Upper lobe of left lung (tissue), 6 donors: Measurements from ENCODE around the gene OR2T4. TPM values are rescaled to one million over a fixed set of nuclear protein-coding genes. Genes with fewer than 3 reads are reported as not detected.

Source experiments
- ATAC-seq, 2 donors: fragments of 200-7000 bp; cut with Tn5 transposase; one replicate each; pipeline ENCODE4 v1.9.1; 2022; ENCODE audit warnings: mild to moderate bottlenecking in 2 of 2, moderate library complexity in 2 of 2; ENCODE audit not compliant: low FRiP score in 2 of 2
- DNase-seq, 2 donors: peaks; one replicate each; pipeline ENCODE4 v3.0.0-alpha.2; 2019 to 2020
- H3K27ac ChIP-seq, 4 donors: fragments of 200-600 bp; sonication (generic); one replicate each; pipeline ENCODE4 v1.5.1; 2016 to 2019
- H3K27me3 ChIP-seq, 4 donors: fragments of 200-600 bp; sonication (generic); one replicate each; pipeline ENCODE4 v1.5.1; 2017 to 2019
- H3K36me3 ChIP-seq, 4 donors: fragments of 200-600 bp; sonication (generic); one replicate each; pipeline ENCODE4 v1.5.1; 2016 to 2019
- H3K4me1 ChIP-seq, 4 donors: fragments of 200-600 bp; sonication (generic); one replicate each; pipeline ENCODE4 v1.5.1; 2018 to 2019
- H3K4me3 ChIP-seq, 4 donors: fragments of 200-600 bp; sonication (generic); one replicate each; pipeline ENCODE4 v1.5.1; 2017 to 2019; ENCODE audit warnings: mild to moderate bottlenecking in 2 of 4, moderate library complexity in 1 of 4
- H3K9me3 ChIP-seq, 4 donors: fragments of 200-600 bp; sonication (generic); one replicate each; pipeline ENCODE4 v1.5.1; 2018 to 2019
- EP300 ChIP-seq, 4 donors: sonication (generic); formaldehyde crosslinking; IDR thresholded peaks; one replicate each; pipeline ENCODE4 v1.5.1; 2017; ENCODE audit warnings: antibody characterized with exemption in 4 of 4, control low read depth in 2 of 4
- POLR2A ChIP-seq, 4 donors: fragments of 450-650 bp; IDR thresholded peaks; one replicate each; pipeline ENCODE4 v1.5.1; 2016 to 2017; ENCODE audit warnings: antibody characterized with exemption in 4 of 4, mild to moderate bottlenecking in 2 of 4
- POLR2AphosphoS5 ChIP-seq, 2 donors: sonication (generic); formaldehyde crosslinking; IDR thresholded peaks; one replicate each; pipeline ENCODE4 v1.5.1; 2017; ENCODE audit warnings: antibody characterized with exemption in 2 of 2
- WGBS, 2 donors: methylation state at CpG; one replicate each; pipeline ENCODE4 v1.1.5; 2017 to 2018; 5-methylcytosine and 5-hydroxymethylcytosine counted together
- total RNA-seq, 6 donors: library from RNA; depleted of rRNA in 4 of 6; stranded (reverse); fragments of >200 nt in 4 of 6; gene quantifications; one replicate each; pipeline versions ENCODE4 v1.1.0 to v1.2.1, GENCODE V29; 2016 to 2021
- TF ChIP-seq, protein P1 (sequence below), 6 experiments: fragments of 450-650 bp in 4 of 6; fragments of 200-600 bp in 2 of 6; sonication (generic) in 2 of 6; IDR thresholded peaks; one replicate each; pipeline ENCODE4 v1.5.1; 2016 to 2019; ENCODE audit warnings: antibody characterized with exemption in 6 of 6
- donor health status: DM: no; HTN: no; CAD: no; lungs with moderate emphysema.
- donor health status: DM: no; HTN: yes; CAD: no; lungs with severe emphysema.

Gene OR2T4
- total RNA-seq, 6 donors from 2014 or later, result not detected

GRCh38 chr1:248402748-248403147, 41.3 kb downstream of the OR2T4 start, which contains the start of gene OR2T1:
TSS of gene OR2T1 (plus strand) at chr1:248403048. CDS start at chr1:248406148, 3,100 bp downstream.
- Histone ChIP-seq H3K9me3 (no peaks in the 10 kb centered on the region), H3K36me3 (no peaks in the 10 kb centered on the region), H3K4me3 (no peak within 1 kb of the TSS), H3K27me3 (no peaks in the 10 kb centered on the region), H3K27ac (no peak within 1 kb of the TSS), H3K4me1 (no peaks in the 10 kb centered on the region)
- TF ChIP-seq POLR2AphosphoS5 (IDR thresholded peaks at IDR 0.05) (no peak), POLR2A (IDR thresholded peaks at IDR 0.05) (no peak), EP300 (IDR thresholded peaks at IDR 0.05) (no peak)
- TF ChIP-seq, protein P1, sequence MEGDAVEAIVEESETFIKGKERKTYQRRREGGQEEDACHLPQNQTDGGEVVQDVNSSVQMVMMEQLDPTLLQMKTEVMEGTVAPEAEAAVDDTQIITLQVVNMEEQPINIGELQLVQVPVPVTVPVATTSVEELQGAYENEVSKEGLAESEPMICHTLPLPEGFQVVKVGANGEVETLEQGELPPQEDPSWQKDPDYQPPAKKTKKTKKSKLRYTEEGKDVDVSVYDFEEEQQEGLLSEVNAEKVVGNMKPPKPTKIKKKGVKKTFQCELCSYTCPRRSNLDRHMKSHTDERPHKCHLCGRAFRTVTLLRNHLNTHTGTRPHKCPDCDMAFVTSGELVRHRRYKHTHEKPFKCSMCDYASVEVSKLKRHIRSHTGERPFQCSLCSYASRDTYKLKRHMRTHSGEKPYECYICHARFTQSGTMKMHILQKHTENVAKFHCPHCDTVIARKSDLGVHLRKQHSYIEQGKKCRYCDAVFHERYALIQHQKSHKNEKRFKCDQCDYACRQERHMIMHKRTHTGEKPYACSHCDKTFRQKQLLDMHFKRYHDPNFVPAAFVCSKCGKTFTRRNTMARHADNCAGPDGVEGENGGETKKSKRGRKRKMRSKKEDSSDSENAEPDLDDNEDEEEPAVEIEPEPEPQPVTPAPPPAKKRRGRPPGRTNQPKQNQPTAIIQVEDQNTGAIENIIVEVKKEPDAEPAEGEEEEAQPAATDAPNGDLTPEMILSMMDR (IDR thresholded peaks at IDR 0.05), result no peak
- no peak for ATAC-seq
- DNase-seq, result no peak
- WGBS, 2 donors, result 72 to 76% methylated on average over 3 of the region's 3 CpGs

DNA sequence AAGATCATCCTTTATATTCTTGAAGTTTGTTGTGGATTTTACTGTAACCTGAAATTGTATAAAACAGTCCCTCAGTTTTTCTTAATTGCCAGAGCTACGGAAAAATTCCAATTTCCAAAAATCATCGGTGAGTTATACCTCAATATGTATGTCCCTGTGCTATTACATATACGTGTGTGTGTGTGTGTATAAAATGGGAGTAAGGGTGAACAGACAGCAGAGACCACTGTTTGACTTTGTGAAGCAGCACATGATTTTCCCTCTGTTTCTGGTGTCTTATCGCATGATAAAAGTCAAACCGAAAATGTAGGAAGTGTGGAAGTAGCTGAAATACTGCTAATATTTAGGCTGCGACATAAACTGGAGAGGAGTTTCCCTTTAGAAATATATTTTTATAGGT, 42.6 kb downstream of the OR2T4 start:
- Histone ChIP-seq H3K4me3 (no peak overlapping the region), H3K36me3 (no peaks in the 10 kb centered on the region), H3K27me3 (no peaks in the 10 kb centered on the region), H3K4me1 (no peaks in the 10 kb centered on the region), H3K9me3 (no peaks in the 10 kb centered on the region), H3K27ac (no peak overlapping the region)
- TF ChIP-seq POLR2A (IDR thresholded peaks at IDR 0.05) (no peak), EP300 (IDR thresholded peaks at IDR 0.05) (no peak), POLR2AphosphoS5 (IDR thresholded peaks at IDR 0.05) (no peak)
- TF ChIP-seq, protein P1 (IDR thresholded peaks at IDR 0.05), result no peak
- 85 to 87% methylated on average over 6 of the region's 6 CpGs for WGBS, 2 donors
- ATAC-seq, result no peak
- no peak for DNase-seq

DNA sequence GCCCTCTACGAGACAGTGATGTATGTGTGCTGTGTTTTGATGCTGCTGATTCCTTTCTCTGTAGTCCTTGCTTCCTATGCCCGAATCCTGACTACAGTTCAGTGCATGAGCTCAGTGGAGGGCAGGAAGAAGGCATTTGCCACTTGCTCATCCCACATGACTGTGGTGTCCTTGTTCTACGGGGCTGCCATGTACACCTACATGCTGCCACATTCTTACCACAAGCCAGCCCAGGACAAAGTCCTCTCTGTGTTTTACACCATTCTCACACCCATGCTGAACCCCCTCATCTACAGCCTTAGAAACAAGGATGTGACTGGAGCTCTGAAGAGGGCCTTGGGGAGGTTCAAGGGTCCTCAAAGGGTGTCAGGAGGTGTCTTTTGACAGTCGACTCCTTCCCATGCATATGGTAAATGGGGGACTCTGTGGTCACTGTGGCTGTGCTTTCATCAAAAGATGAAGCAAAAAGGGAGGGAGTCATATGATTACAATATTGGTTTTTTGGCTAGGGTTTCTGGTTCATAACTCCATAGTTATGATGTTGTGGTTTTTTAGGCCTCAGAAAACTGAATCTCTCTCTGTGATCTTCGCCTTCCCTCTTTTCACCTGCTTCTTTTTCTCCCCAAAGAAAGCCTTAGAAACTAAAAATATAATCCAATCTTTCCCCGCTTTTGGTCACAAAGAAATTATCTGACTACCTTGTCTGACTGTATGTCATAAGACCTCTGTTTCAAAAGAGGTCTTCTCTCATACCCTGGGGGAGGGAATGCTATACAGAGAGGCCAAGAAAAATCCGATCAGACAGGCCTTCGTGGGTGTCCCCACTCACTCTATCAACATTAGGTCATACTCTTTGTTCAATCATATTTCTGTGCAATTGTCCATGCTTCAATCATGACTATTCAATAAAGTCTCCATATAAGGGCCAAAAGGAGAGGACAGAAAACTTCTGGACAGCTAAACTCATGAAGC, 45.5 kb downstream of the OR2T4 start:
- DNase-seq (no peak), ATAC-seq (peak in 1 of 2 donors; percentile 15)
- Histone ChIP-seq H3K36me3 (no peaks in the 10 kb centered on the region), H3K9me3 (no peaks in the 10 kb centered on the region), H3K4me3 (no peak overlapping the region), H3K27ac (no peak overlapping the region), H3K27me3 (no peaks in the 10 kb centered on the region), H3K4me1 (no peaks in the 10 kb centered on the region)
- no peak for TF ChIP-seq POLR2A (IDR thresholded peaks at IDR 0.05)
- no peak for TF ChIP-seq POLR2AphosphoS5 (IDR thresholded peaks at IDR 0.05)
- TF ChIP-seq, protein P1 (IDR thresholded peaks at IDR 0.05), result no peak
- TF ChIP-seq EP300 (IDR thresholded peaks at IDR 0.05), result no peak
- WGBS, 2 donors, result 70 to 75% methylated on average over 7 to 8 of the region's 8 CpGs

Other genes with a start within 250 kb of the OR2T4 start
- gene OR2M5, start 216.5 kb upstream of the OR2T4 start, total RNA-seq, result not detected
- gene OR2M2, start 186.8 kb upstream of the OR2T4 start, total RNA-seq, result not detected
- gene OR2M3, start 164.4 kb upstream of the OR2T4 start, total RNA-seq, result not detected
- gene OR2M4, start 130.2 kb upstream of the OR2T4 start, total RNA-seq, result not detected
- 1 to 10 TPM in 1 of 6 donors, not detected in 5; 3.3 TPM for gene OR2T33, start 83.7 kb upstream of the OR2T4 start, total RNA-seq
- not detected for gene OR2T12, start 58.2 kb upstream of the OR2T4 start, total RNA-seq
- not detected for gene OR2M7, start 37.1 kb upstream of the OR2T4 start, total RNA-seq
- gene OR14C36, start 12.9 kb upstream of the OR2T4 start, total RNA-seq, result not detected
- not detected for gene OR2T6, start 14.1 kb downstream of the OR2T4 start, total RNA-seq
- not detected for gene OR2T1, start 41.4 kb downstream of the OR2T4 start, total RNA-seq
- gene OR2T2, start 84.0 kb downstream of the OR2T4 start, total RNA-seq, result not detected
- not detected for gene OR2T3, start 111.7 kb downstream of the OR2T4 start, total RNA-seq
- not detected for gene OR2T5, start 126.9 kb downstream of the OR2T4 start, total RNA-seq
- gene OR2G6, start 146.4 kb downstream of the OR2T4 start, total RNA-seq, result not detected
- not detected for gene OR2T29, start 201.1 kb downstream of the OR2T4 start, total RNA-seq
- not detected for gene OR2T34, start 213.1 kb downstream of the OR2T4 start, total RNA-seq
- not detected for gene OR2T10, start 236.0 kb downstream of the OR2T4 start, total RNA-seq